Measurements from ENCODE around the gene FZD10. TPM values are rescaled to one million over a fixed set of nuclear protein-coding genes. Genes with fewer than 3 reads are reported as not detected.

Gene FZD10
- total and polyA plus RNA-seq, 3 donors from 2014 or later = 0.62 to 0.90 (median 0.79) TPM

DNA sequence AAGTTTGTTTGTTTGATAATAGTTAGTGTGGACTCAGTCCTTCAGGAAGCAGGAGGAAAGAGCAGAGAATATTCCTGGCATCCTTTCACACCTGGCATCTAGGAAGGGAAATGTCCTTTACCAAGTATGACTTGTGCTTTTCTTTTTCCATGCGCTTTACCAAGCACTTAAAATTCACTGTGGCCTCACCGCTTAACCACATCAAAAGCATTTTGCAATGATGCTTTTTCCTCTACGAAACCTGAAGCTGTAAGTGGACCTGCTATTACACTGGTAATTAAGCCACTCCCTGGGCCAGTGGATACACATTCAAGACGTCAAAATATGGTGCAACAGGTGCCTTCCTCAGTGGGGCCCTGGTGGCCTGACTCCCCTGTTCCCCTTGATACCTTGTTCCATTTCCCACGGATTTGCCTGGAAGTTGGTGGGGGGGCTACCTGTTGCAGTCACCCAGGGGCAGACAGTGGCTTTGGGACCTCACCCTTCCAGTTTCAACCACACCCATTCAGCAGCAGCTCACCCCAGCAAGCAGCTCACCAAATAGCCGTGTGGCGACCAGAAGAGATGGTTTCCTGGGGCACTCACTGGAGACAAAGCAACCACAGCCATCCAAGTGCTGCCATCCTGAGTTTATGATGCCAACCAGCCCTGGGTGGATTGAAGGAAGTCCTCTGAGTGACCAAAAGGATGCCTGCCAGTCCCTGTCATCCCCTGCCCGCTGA is 14.2 kb upstream of the FZD10 start:
- intact Hi-C loops (cut with DNase I; ENCODE audit: low total_unique reads) = no loop called here
- H3K36me3 ChIP-seq (ENCODE audit: low read depth, missing control alignments) = no peaks in the 10 kb centered on the region
- 56 to 65% methylated on average over 8 of the region's 8 CpGs for WGBS, 2 donors
- TF ChIP-seq POLR2A (IDR thresholded peaks at IDR 0.05) = no peak
- TF ChIP-seq, protein P1, sequence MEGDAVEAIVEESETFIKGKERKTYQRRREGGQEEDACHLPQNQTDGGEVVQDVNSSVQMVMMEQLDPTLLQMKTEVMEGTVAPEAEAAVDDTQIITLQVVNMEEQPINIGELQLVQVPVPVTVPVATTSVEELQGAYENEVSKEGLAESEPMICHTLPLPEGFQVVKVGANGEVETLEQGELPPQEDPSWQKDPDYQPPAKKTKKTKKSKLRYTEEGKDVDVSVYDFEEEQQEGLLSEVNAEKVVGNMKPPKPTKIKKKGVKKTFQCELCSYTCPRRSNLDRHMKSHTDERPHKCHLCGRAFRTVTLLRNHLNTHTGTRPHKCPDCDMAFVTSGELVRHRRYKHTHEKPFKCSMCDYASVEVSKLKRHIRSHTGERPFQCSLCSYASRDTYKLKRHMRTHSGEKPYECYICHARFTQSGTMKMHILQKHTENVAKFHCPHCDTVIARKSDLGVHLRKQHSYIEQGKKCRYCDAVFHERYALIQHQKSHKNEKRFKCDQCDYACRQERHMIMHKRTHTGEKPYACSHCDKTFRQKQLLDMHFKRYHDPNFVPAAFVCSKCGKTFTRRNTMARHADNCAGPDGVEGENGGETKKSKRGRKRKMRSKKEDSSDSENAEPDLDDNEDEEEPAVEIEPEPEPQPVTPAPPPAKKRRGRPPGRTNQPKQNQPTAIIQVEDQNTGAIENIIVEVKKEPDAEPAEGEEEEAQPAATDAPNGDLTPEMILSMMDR (IDR thresholded peaks at IDR 0.05) = no peak
- DNase-seq = no peak
- no peak overlapping the region for H3K27ac ChIP-seq
- no peaks in the 10 kb centered on the region for H3K4me1 ChIP-seq
- no peak overlapping the region for H3K4me3 ChIP-seq
- no peaks in the 10 kb centered on the region for H3K27me3 ChIP-seq
- no peaks in the 10 kb centered on the region for H3K9me3 ChIP-seq

DNA sequence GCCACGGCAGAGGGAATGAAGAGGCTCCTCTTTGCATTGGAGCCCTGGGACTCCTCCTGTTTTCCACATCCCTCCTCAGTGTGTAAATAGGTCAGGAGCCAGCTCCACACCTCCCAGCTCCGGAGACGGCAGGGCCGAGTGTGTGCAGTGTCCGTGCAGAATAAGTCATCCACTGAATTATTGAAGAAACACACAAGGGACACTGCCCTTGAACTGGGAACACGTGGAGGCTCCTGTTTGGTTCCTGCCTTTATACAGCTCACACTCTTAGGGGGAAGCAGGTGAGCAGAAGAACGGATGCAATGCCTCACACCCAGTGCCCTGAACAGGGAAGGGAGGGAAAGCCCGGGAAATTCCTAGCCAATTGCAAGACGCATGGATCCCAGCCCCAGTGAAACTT is 10.4 kb upstream of the FZD10 start:
- H3K27ac ChIP-seq = no peak overlapping the region
- H3K4me1 ChIP-seq = no peaks in the 10 kb centered on the region
- H3K36me3 ChIP-seq (ENCODE audit: low read depth, missing control alignments) = no peaks in the 10 kb centered on the region
- no peaks in the 10 kb centered on the region for H3K9me3 ChIP-seq
- no peak for DNase-seq
- no peak overlapping the region for H3K4me3 ChIP-seq
- H3K27me3 ChIP-seq = no peaks in the 10 kb centered on the region
- intact Hi-C loops (cut with DNase I; ENCODE audit: low total_unique reads) = no loop called here
- TF ChIP-seq, protein P1 (IDR thresholded peaks at IDR 0.05) = no peak
- no peak for TF ChIP-seq POLR2A (IDR thresholded peaks at IDR 0.05)
- 85 to 92% methylated on average over 5 to 9 of the region's 9 CpGs for WGBS, 2 donors

DNA sequence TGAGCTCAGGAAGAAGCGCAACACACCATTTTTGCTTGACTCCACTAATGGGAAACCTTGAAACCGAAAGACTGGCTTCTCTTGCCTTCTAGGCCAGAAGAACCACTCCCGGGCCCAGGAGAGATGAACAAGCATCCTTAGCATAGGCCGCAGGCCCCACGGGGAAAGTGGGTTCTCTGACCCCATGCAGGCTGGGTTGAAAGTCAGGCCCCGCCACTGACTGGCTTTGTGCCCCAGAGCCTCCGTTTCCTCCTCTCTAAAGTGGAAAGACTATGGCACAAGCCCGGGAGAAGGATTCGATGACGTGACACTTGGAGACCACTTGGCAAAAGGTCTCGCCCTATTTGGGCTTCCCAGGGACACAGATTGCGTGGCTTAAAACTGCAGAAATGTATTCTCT is 9.9 kb upstream of the FZD10 start:
- Histone ChIP-seq H3K36me3 (ENCODE audit: low read depth, missing control alignments) (no peaks in the 10 kb centered on the region), H3K9me3 (no peaks in the 10 kb centered on the region), H3K27me3 (no peaks in the 10 kb centered on the region), H3K27ac (no peak overlapping the region), H3K4me1 (no peaks in the 10 kb centered on the region), H3K4me3 (no peak overlapping the region)
- 95 to 100% methylated on average over 2 to 12 of the region's 12 CpGs for WGBS, 2 donors
- no peak for DNase-seq
- TF ChIP-seq POLR2A (IDR thresholded peaks at IDR 0.05) = no peak
- TF ChIP-seq, protein P1 (IDR thresholded peaks at IDR 0.05) = no peak
- intact Hi-C loops (cut with DNase I; ENCODE audit: low total_unique reads) = no loop called here

- 90 to 91% methylated on average over 7 of the region's 7 CpGs for WGBS, 2 donors
- H3K27ac ChIP-seq = no peak overlapping the region
- no peaks in the 10 kb centered on the region for H3K27me3 ChIP-seq
- H3K9me3 ChIP-seq = no peaks in the 10 kb centered on the region
- no peak overlapping the region for H3K4me3 ChIP-seq
- TF ChIP-seq POLR2A (IDR thresholded peaks at IDR 0.05) = no peak
- TF ChIP-seq, protein P1 (IDR thresholded peaks at IDR 0.05) = no peak
- no peaks in the 10 kb centered on the region for H3K4me1 ChIP-seq
- intact Hi-C loops (cut with DNase I; ENCODE audit: low total_unique reads) = no loop called here
- DNase-seq = no peak
- no peaks in the 10 kb centered on the region for H3K36me3 ChIP-seq (ENCODE audit: low read depth, missing control alignments)
Observed at GRCh38 chr12:130153803-130154202, 8.5 kb upstream of the FZD10 start.

Data from testis (tissue), 3 donors.